ENCODE results near the gene ELMOD1. TPM values are rescaled to one million over a fixed set of nuclear protein-coding genes. Genes with fewer than 3 reads are reported as not detected.
"Not testable (repeated sequence)": the region's sequence is repeated elsewhere in the genome, so short reads cannot be mapped to it uniquely, and the experiment has no call there.

Gene ELMOD1
- total and polyA plus RNA-seq, 4 donors, result 17.2 to 102 (median 80.7) TPM

DNA sequence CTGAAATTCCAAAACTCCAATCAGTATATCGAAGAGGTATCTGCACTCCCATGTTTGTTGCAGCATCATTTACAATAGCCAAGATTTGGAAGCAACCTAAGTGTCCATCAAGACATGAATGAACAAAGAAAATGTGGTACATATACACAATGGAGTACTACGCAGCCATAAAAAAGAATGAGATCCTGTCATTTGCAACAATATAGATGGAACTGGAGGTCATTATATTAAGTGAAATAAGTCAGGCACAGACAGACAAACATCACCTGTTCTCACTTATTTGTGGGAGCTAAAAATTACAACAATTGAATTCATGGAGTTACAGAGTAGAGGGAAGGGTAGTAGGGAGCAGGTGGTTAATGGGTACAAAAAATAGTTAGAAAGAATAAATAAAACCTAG lies 11.8 kb upstream of the ELMOD1 start:
- 100% methylated on average over 1 of the region's 2 CpGs for WGBS (ENCODE audit: insufficient coverage)
- H3K36me3 ChIP-seq (ENCODE audit: control insufficient read depth, insufficient read depth, low read length); H3K9me3 ChIP-seq (ENCODE audit: control insufficient read depth, insufficient read depth, low read length); DNase-seq (ENCODE audit: low read depth in 4 of 6, low spot score in 6 of 6); H3K27ac ChIP-seq (ENCODE audit: low read depth, low read length); H3K27me3 ChIP-seq (ENCODE audit: control insufficient read depth, insufficient read depth, low read length); H3K4me1 ChIP-seq (ENCODE audit: control insufficient read depth, insufficient read depth, low read length); H3K4me3 ChIP-seq (ENCODE audit: low read depth, low read length): not testable (repeated sequence)

DNA sequence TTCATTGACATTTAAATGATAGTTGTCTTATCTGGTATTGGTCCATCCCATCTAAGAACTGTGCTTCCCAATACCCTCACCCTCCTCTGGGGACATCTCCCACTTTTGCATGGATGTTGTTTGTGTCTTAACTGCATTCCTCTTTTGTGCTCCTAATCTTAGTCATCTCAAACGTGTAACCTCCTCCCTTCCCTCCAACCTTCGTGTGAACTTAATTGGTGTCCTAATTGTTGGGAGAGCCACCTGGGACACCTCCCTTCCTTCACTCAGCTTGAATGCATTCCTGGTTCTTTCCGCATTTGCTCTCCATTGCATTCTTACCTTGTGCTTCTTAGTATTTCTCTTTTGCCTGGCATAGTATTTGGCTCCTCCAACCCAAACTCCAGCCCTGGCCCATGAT lies 9.8 kb upstream of the ELMOD1 start:
- H3K9me3 ChIP-seq (ENCODE audit: control insufficient read depth, insufficient read depth, low read length), result no peaks in the 10 kb centered on the region
- H3K36me3 ChIP-seq (ENCODE audit: control insufficient read depth, insufficient read depth, low read length), result no peaks in the 10 kb centered on the region
- H3K4me1 ChIP-seq (ENCODE audit: control insufficient read depth, insufficient read depth, low read length), result no peaks in the 10 kb centered on the region
- no peak for DNase-seq (ENCODE audit: low read depth in 4 of 6, low spot score in 6 of 6)
- 67% methylated on average over 1 of the region's 3 CpGs for WGBS (ENCODE audit: insufficient coverage)
- no peaks in the 10 kb centered on the region for H3K27me3 ChIP-seq (ENCODE audit: control insufficient read depth, insufficient read depth, low read length)
- no peak overlapping the region for H3K4me3 ChIP-seq (ENCODE audit: low read depth, low read length)
- no peak overlapping the region for H3K27ac ChIP-seq (ENCODE audit: low read depth, low read length)

DNA sequence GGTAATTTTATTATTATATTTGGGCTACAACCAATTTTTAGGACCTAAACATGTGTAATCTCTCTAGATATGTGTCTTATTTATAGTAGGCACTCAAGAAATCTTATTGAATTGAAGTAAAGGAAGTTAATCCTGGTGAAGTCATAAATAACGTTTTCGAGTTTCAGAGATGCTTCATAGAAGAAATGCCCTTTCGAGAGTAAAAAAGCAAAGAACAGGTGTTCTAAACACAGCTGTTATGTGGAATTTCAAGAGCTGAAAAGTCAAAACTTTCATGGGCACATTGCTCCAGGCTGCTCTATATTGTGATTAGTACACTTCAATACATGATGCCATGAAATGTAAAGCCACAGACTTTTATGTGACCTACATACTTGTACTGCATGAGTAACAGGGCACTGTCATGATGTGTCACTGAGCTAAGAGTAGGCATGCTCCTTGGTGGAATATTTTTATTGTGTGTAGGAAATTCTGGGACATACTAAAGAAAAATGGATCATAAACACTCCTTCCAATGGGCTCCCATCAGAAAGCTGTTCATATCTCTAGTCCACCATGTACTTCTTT lies 7.2 kb upstream of the ELMOD1 start:
- H3K4me3 ChIP-seq (ENCODE audit: low read depth, low read length), result no peak overlapping the region
- no peaks in the 10 kb centered on the region for H3K4me1 ChIP-seq (ENCODE audit: control insufficient read depth, insufficient read depth, low read length)
- H3K36me3 ChIP-seq (ENCODE audit: control insufficient read depth, insufficient read depth, low read length), result no peaks in the 10 kb centered on the region
- H3K27ac ChIP-seq (ENCODE audit: low read depth, low read length), result no peak overlapping the region
- 88% methylated on average over 3 of the region's 3 CpGs for WGBS (ENCODE audit: insufficient coverage)
- peaks cover under 1% of the 10 kb centered on the region for H3K27me3 ChIP-seq (ENCODE audit: control insufficient read depth, insufficient read depth, low read length)
- H3K9me3 ChIP-seq (ENCODE audit: control insufficient read depth, insufficient read depth, low read length), result no peaks in the 10 kb centered on the region
- no peak for DNase-seq (ENCODE audit: low read depth in 4 of 6, low spot score in 6 of 6)

DNA sequence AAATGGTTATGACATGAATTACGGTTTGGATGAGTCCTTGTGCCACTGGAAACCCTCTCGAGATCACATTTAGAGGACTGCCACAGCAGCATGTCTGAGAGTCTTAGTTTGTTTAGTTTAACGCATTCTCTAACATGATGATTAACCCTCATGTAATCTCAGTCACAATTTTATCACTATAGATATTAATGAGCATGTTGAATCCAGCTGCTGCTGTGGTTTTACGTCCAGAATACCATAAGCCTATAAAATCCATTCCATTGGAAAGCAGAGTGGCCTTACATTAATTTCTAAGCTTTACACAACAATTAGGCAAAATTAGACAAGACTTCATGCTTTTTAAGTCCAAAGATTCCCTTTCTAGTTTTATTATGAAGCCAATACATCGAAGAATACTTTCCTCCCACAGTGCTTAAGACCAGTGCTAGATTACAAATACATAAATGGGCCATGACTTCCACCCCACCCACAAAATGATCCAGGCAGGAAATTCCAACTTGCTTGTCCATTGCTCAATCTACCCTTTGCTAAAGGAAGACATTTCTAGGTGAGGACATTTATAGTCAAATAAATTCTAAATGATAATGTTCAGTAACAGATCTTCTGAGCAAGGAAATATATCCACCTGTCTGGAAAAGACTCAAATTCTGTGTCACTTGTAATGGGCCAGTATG lies 3.5 kb upstream of the ELMOD1 start:
- Histone ChIP-seq H3K9me3 (ENCODE audit: control insufficient read depth, insufficient read depth, low read length) (no peaks in the 10 kb centered on the region), H3K36me3 (ENCODE audit: control insufficient read depth, insufficient read depth, low read length) (no peaks in the 10 kb centered on the region), H3K4me3 (ENCODE audit: low read depth, low read length) (no peak overlapping the region), H3K27me3 (ENCODE audit: control insufficient read depth, insufficient read depth, low read length) (peaks cover 22% of the 10 kb centered on the region), H3K27ac (ENCODE audit: low read depth, low read length) (no peak overlapping the region), H3K4me1 (ENCODE audit: control insufficient read depth, insufficient read depth, low read length) (peaks cover 22% of the 10 kb centered on the region)
- no peak for DNase-seq (ENCODE audit: low read depth in 4 of 6, low spot score in 6 of 6)
- WGBS (ENCODE audit: insufficient coverage), result 90% methylated on average over 2 of the region's 5 CpGs

DNA sequence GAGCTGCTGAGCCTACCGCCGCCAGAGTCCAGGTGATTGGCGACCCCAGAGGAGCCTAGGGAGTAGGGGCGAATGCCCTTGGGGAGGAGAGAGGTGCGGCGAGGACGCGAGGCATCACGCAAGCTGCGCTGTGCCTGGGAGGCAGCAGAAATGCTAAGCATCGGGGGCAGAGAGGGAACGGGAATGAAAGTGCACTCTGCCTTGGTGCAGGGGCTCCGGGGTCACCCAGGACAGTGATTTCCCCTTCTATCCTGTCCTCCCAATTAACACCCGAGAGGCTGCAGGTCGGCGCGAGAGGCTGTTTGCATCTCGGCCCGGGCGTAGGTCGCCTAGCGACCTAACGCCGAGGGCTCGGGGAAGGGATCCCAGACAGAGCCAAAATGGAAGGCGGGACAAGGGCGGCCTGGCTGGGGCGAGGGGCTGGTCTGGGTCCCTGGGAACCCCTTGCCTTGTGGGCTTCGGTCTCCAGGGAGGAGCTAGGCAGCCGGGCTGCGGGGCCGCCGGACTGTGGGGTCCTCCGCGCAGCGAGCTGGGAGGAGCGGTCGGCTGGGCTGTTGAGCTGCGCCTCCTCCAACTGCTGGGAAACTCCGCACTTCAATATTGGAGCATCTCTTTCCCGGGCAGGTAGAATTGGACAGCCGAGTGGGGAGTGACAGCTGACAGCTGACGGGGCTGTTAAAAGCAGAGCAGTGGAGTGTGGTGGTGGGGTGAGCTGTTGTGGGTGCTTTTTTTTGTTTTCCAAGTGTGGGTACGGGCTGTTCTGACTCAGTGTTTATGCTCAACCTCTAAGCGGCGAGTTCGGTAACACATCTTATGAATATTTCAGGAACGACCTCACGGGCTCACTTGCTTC lies 657 bp downstream of the ELMOD1 start:
- H3K9me3 ChIP-seq (ENCODE audit: control insufficient read depth, insufficient read depth, low read length), result no peaks in the 10 kb centered on the region
- peaks cover 36% of the 10 kb centered on the region for H3K27me3 ChIP-seq (ENCODE audit: control insufficient read depth, insufficient read depth, low read length)
- H3K4me1 ChIP-seq (ENCODE audit: control insufficient read depth, insufficient read depth, low read length), result peaks cover 22% of the 10 kb centered on the region
- DNase-seq (ENCODE audit: low read depth in 4 of 6, low spot score in 6 of 6), result peak in 4 of 6 donors; percentile 15 to 84 (median 48)
- no peaks in the 10 kb centered on the region for H3K36me3 ChIP-seq (ENCODE audit: control insufficient read depth, insufficient read depth, low read length)
- H3K4me3 ChIP-seq (ENCODE audit: low read depth, low read length), result peak overlapping the region; percentile 61
- peak overlapping the region; percentile 54 for H3K27ac ChIP-seq (ENCODE audit: low read depth, low read length)
- 0% methylated on average over 44 of the region's 49 CpGs for WGBS (ENCODE audit: insufficient coverage)

DNA sequence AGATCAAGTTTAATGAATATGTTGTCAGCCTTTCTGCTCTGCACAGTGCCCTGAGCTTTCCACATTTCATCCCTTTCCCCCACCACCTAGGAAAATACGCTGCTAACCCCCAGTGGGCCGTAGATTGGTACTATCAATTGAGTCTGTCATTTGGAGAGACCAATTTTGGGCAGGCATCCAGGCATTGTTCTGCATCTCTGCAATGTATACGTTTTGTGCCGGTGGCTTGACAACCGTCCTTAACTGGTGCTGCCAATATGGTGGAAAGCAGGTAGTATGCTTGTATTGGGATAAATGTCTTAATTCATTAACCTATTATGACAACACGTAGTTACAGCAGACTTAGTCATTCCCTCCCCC lies 1.3 kb downstream of the ELMOD1 start:
- no CpG with 5 or more reads among the region's 6 CpGs for WGBS (ENCODE audit: insufficient coverage)
- Histone ChIP-seq H3K27ac (ENCODE audit: low read depth, low read length) (peak overlapping the region; percentile 54), H3K27me3 (ENCODE audit: control insufficient read depth, insufficient read depth, low read length) (peaks cover 36% of the 10 kb centered on the region), H3K4me3 (ENCODE audit: low read depth, low read length) (peak overlapping the region; percentile 61), H3K9me3 (ENCODE audit: control insufficient read depth, insufficient read depth, low read length) (no peaks in the 10 kb centered on the region), H3K36me3 (ENCODE audit: control insufficient read depth, insufficient read depth, low read length) (no peaks in the 10 kb centered on the region), H3K4me1 (ENCODE audit: control insufficient read depth, insufficient read depth, low read length) (peaks cover 22% of the 10 kb centered on the region)
- DNase-seq (ENCODE audit: low read depth in 4 of 6, low spot score in 6 of 6), result peak in 2 of 6 donors; percentile 19 to 57

DNA sequence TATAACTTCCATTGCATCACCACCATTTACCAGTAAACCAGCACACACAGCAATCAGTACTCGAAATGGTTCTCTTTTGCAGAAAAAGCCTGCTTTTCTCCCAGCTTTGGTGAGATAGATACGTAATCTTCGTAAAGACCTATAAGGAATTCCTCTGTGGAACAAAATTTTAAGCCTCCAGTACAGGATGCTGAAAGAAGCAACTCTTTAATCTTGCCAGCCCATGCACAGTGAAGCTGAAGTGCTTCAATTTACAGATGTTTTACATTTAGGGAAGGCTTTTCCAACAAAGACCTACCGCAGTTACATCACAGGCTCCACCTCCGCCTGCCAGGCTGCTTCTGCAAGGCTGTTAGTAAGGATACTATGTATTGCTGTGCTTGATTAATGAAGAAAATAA lies 1.9 kb downstream of the ELMOD1 start:
- Histone ChIP-seq H3K4me3 (ENCODE audit: low read depth, low read length) (peak overlapping the region; percentile 61), H3K4me1 (ENCODE audit: control insufficient read depth, insufficient read depth, low read length) (peaks cover 22% of the 10 kb centered on the region), H3K36me3 (ENCODE audit: control insufficient read depth, insufficient read depth, low read length) (no peaks in the 10 kb centered on the region), H3K9me3 (ENCODE audit: control insufficient read depth, insufficient read depth, low read length) (no peaks in the 10 kb centered on the region), H3K27ac (ENCODE audit: low read depth, low read length) (no peak overlapping the region), H3K27me3 (ENCODE audit: control insufficient read depth, insufficient read depth, low read length) (peaks cover 36% of the 10 kb centered on the region)
- DNase-seq (ENCODE audit: low read depth in 4 of 6, low spot score in 6 of 6), result peak in 4 of 6 donors; percentile 12 to 88 (median 60)
- WGBS (ENCODE audit: insufficient coverage), result no CpG with 5 or more reads among the region's 5 CpGs

DNA sequence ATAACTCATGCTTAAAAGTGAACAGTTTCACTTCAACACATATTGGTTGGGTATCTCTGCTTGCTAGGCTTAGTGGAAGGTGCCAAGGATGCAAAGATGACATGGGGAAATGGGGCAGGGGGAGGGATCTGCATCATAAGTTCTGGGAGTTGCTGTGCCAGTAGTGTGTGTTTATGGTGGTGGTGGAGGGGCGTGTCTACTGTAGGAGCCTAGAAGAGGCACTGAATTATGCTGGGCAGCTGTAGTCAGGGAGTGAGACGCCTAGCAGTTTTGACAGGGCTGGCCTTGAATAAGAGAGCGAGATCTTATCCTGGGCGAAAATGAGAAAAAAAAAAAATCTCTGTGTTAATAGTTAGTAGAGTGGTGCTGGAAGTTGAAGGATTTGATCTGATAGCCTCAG lies 3.0 kb downstream of the ELMOD1 start:
- H3K36me3 ChIP-seq (ENCODE audit: control insufficient read depth, insufficient read depth, low read length), result no peaks in the 10 kb centered on the region
- peaks cover 22% of the 10 kb centered on the region for H3K4me1 ChIP-seq (ENCODE audit: control insufficient read depth, insufficient read depth, low read length)
- H3K27ac ChIP-seq (ENCODE audit: low read depth, low read length), result no peak overlapping the region
- H3K27me3 ChIP-seq (ENCODE audit: control insufficient read depth, insufficient read depth, low read length), result peaks cover 34% of the 10 kb centered on the region
- 25% methylated on average over 4 of the region's 4 CpGs for WGBS (ENCODE audit: insufficient coverage)
- H3K9me3 ChIP-seq (ENCODE audit: control insufficient read depth, insufficient read depth, low read length), result no peaks in the 10 kb centered on the region
- peak in 2 of 6 donors; percentile 53 to 60 for DNase-seq (ENCODE audit: low read depth in 4 of 6, low spot score in 6 of 6)
- H3K4me3 ChIP-seq (ENCODE audit: low read depth, low read length), result no peak overlapping the region

DNA sequence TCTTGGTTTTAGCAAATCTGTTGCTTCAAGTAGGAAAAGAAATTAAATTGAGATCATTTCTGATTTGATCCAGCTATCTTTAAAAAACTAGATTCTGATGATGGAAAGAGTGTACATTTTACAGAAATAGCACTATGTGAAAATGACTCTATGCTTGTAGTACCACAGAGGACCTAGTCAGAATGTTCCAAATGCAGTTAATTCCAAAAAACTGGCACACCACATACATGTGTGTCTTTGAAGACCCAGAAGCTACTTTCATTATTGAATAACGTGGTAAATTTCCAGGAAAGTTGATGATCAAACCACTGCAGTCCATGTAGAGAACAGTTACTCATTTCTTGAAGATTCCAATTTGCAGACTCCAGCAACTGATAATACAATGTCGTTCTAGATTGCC lies 3.8 kb downstream of the ELMOD1 start:
- no peaks in the 10 kb centered on the region for H3K36me3 ChIP-seq (ENCODE audit: control insufficient read depth, insufficient read depth, low read length)
- peaks cover 34% of the 10 kb centered on the region for H3K27me3 ChIP-seq (ENCODE audit: control insufficient read depth, insufficient read depth, low read length)
- 80% methylated on average over 1 of the region's 2 CpGs for WGBS (ENCODE audit: insufficient coverage)
- H3K4me1 ChIP-seq (ENCODE audit: control insufficient read depth, insufficient read depth, low read length), result peaks cover 22% of the 10 kb centered on the region
- peak in 2 of 6 donors; percentile 10 to 11 for DNase-seq (ENCODE audit: low read depth in 4 of 6, low spot score in 6 of 6)
- no peaks in the 10 kb centered on the region for H3K9me3 ChIP-seq (ENCODE audit: control insufficient read depth, insufficient read depth, low read length)
- no peak overlapping the region for H3K27ac ChIP-seq (ENCODE audit: low read depth, low read length)
- H3K4me3 ChIP-seq (ENCODE audit: low read depth, low read length), result no peak overlapping the region
